Uterus (tissue), 4 donors: Measurements from ENCODE around the gene SPNS2. TPM values are rescaled to one million over a fixed set of nuclear protein-coding genes. Genes with fewer than 3 reads are reported as not detected.

Source experiments
- DNase-seq, 2 donors: peaks; one replicate each; pipeline ENCODE4 v3.0.0-alpha.2; 2019 to 2020
- H3K27ac ChIP-seq, 2 donors: fragments of 200-600 bp; sonication (generic); 1 replicate in 1 of 2; 2 replicates in 1 of 2; pipeline ENCODE4 v1.5.1; 2016 to 2018
- H3K27me3 ChIP-seq, 2 donors: fragments of 200-600 bp; sonication (generic); one replicate each; pipeline ENCODE4 v1.5.1; 2018 to 2019; ENCODE audit warnings: control low read depth in 1 of 2
- H3K36me3 ChIP-seq, 2 donors: fragments of 200-600 bp; sonication (generic); one replicate each; pipeline ENCODE4 v1.5.1; 2019; ENCODE audit warnings: control low read depth in 1 of 2
- H3K4me1 ChIP-seq, 2 donors: fragments of 200-600 bp; sonication (generic); one replicate each; pipeline ENCODE4 v1.5.1; 2018 to 2019; ENCODE audit warnings: control low read depth in 1 of 2
- H3K4me3 ChIP-seq, 2 donors: fragments of 200-600 bp; sonication (generic); 1 replicate in 1 of 2; 2 replicates in 1 of 2; pipeline ENCODE4 v1.5.1; 2018 to 2019; ENCODE audit warnings: mild to moderate bottlenecking in 1 of 2
- H3K9me3 ChIP-seq, 2 donors: fragments of 200-600 bp; sonication (generic); one replicate each; pipeline ENCODE4 v1.5.1; 2019; ENCODE audit warnings: control low read depth in 1 of 2
- POLR2A ChIP-seq, 2 donors: fragments of 450-650 bp; IDR thresholded peaks; one replicate each; pipeline ENCODE4 v1.6.1; 2016; ENCODE audit warnings: antibody characterized with exemption in 2 of 2, mild to moderate bottlenecking in 1 of 2, moderate library complexity in 1 of 2
- intact Hi-C: fragments of 100-400 bp; cut with DNase I; formaldehyde crosslinking; loops from one replicate; pipeline ENCODE4 v1.15.1; 2023; ENCODE audit warnings: low total_unique reads
- total RNA-seq, 4 donors: library from RNA; depleted of rRNA in 3 of 4; stranded (reverse); fragments of >200 nt in 3 of 4; gene quantifications; one replicate each; pipeline versions ENCODE4 v1.1.0 to v1.2.4, GENCODE V29; 2014 to 2023
- TF ChIP-seq, protein P1 (sequence below), 4 experiments: fragments of 200-600 bp in 2 of 4; fragments of 450-650 bp in 2 of 4; sonication (generic) in 2 of 4; IDR thresholded peaks; one replicate each; pipeline ENCODE4 v1.5.1; 2016 to 2019; ENCODE audit warnings: antibody characterized with exemption in 4 of 4, mild to moderate bottlenecking in 2 of 4, moderate library complexity in 1 of 4
- donor health status: DM: yes; HTN: yes; CAD: no.

SPNS2 gene
- total RNA-seq, 4 donors from 2014 or later, result 3.8 to 40.5 (median 13.6) TPM

DNA sequence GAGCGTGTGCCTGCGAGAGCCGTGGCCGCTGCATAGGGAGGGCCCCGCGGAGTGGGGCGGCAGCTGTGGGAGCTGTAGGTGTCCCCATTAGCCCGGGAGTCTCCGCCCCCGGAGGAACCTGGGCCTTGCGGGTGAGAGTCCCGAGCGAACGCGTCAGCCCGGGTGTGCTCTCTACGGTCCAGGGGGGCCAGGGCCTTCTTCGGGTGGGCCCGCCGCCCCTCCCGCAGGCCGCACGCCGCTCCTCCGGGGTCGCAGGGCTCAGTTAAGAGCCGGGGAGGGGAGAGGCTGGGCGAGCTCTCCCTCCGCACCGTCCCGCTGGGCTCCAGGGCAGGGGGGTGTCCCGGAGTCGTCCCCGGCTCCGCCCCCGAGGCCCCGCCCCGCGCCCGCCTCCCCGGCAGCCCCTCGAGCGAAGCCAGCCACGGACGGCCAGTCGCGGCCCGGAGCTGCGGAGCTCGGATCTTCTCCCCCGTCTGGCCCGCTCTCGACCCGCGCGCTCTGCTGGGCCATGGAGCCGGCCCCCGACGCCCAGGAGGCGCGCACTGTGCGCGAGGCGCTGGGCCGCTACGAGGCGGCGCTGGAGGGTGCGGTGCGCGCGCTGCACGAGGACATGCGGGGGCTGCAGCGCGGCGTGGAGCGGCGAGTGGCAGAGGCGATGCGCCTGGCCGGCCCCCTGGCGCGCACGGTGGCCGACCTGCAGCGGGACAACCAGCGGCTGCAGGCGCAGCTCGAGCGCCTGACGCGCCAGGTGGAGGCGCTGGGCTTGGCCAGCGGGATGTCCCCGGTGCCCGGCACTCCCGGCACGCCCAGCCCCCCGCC lies 85.6 kb downstream of the SPNS2 start, which contains the start of gene SMTNL2:
SMTNL2 (plus strand) TSS at position 429 of the 816 bp plus-strand sequence; CDS start at position 506, 77 bp downstream.
- Histone ChIP-seq H3K27me3 (no peaks in the 10 kb centered on the region), H3K27ac (peak within 1 kb of the TSS; percentile 12 to 40), H3K4me1 (peaks cover 0 to 14% of the 10 kb centered on the region in 2 donors), H3K9me3 (no peaks in the 10 kb centered on the region), H3K4me3 (peak within 1 kb of the TSS; percentile 34 to 40), H3K36me3 (no peaks in the 10 kb centered on the region)
- intact Hi-C loops, result no loop called here
- peak; percentile 8 to 45 for TF ChIP-seq POLR2A (IDR thresholded peaks at IDR 0.05)
- TF ChIP-seq, protein P1, sequence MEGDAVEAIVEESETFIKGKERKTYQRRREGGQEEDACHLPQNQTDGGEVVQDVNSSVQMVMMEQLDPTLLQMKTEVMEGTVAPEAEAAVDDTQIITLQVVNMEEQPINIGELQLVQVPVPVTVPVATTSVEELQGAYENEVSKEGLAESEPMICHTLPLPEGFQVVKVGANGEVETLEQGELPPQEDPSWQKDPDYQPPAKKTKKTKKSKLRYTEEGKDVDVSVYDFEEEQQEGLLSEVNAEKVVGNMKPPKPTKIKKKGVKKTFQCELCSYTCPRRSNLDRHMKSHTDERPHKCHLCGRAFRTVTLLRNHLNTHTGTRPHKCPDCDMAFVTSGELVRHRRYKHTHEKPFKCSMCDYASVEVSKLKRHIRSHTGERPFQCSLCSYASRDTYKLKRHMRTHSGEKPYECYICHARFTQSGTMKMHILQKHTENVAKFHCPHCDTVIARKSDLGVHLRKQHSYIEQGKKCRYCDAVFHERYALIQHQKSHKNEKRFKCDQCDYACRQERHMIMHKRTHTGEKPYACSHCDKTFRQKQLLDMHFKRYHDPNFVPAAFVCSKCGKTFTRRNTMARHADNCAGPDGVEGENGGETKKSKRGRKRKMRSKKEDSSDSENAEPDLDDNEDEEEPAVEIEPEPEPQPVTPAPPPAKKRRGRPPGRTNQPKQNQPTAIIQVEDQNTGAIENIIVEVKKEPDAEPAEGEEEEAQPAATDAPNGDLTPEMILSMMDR (IDR thresholded peaks at IDR 0.05), result peak in 1 of 4 experiments; percentile 27
- DNase-seq, result peak in 1 of 2 donors; percentile 55

DNA sequence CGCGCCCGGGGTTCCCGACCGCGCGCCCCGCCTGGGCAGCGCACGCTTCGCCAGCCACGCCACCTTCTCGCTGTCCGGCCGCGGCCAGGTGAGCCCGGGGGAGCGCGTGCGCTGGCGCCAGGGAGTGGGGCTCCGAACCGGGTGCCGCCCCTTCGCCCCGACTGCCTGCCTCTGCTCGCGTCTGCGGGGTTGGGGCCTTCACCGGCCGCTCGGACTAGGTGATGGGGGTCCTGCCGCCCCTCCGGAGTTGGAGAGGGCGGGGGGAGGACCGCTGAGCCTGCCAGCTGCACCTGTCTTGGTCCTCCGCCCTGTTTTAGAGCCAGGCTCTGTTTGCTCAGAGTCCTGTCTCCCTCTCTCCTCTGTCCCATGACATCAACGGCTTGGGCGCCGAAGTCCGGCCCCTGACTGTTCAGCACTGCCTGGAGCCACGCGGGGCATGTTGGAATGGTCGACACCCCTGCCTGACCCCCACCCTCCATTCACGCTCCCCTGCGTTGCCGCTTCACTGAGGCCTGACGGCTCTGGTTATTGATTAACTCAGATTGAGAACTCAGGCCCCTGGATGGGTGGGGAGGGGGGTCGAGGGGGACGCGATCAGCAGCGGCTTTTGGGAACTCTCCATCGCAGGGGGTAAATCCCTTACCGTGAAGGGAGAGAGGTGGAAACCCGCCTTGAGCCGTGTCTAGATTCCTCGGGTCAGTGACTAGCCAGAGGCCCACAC lies 86.4 kb downstream of the SPNS2 start:
- H3K27ac ChIP-seq, result peak overlapping the region; percentile 12 to 39
- TF ChIP-seq, protein P1 (IDR thresholded peaks at IDR 0.05), result no peak
- TF ChIP-seq POLR2A (IDR thresholded peaks at IDR 0.05), result no peak
- no peaks in the 10 kb centered on the region for H3K36me3 ChIP-seq
- peak overlapping the region in 1 of 2 donors; percentile 40 for H3K4me3 ChIP-seq
- no peak for DNase-seq
- H3K4me1 ChIP-seq, result peaks cover 0 to 14% of the 10 kb centered on the region in 2 donors
- H3K9me3 ChIP-seq, result no peaks in the 10 kb centered on the region
- intact Hi-C loops, result no loop called here
- no peaks in the 10 kb centered on the region for H3K27me3 ChIP-seq

DNA sequence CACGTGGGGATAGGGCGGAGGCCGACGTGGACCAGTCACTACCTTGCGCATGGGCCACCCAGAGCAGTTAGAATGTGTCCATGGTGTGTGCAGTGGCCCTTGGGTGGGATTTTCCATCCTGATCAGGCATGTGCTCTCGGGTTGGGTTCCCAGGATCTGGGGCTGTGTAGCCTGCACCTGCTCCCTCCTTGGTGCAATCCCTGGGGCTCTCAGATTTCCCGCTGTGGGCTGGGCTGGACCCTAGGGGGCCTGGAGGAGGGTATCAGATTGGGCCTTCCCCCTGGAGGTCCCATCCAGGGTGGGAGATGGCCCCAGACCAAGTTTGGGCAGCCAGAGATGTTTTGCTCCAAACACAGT lies 86.9 kb downstream of the SPNS2 start:
- H3K9me3 ChIP-seq, result no peaks in the 10 kb centered on the region
- DNase-seq, result no peak
- H3K4me3 ChIP-seq, result no peak overlapping the region
- H3K27me3 ChIP-seq, result no peaks in the 10 kb centered on the region
- H3K27ac ChIP-seq, result peak overlapping the region; percentile 37 to 39
- intact Hi-C loops, result no loop called here
- peaks cover 0 to 14% of the 10 kb centered on the region in 2 donors for H3K4me1 ChIP-seq
- TF ChIP-seq, protein P1 (IDR thresholded peaks at IDR 0.05), result no peak
- TF ChIP-seq POLR2A (IDR thresholded peaks at IDR 0.05), result no peak
- no peaks in the 10 kb centered on the region for H3K36me3 ChIP-seq

DNA sequence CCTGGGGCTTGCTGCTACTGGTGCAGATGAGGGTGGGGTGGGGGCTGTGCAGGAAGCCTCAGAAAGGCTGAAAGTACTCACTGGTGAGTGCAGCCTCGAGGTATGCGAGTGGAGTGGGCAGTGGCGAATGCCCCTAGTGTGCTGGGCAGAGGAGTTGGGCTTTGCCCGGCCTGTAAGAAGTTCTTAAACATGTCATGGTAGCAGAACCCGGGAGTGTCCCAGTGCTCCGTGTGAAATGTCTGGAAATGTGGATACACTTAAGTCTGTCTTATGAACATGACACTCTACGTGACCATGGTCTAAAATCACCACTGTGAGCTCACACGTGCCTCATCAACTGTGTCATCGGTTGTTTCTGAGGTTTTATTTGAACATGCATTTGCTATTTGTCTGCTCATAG lies 87.4 kb downstream of the SPNS2 start:
- peak overlapping the region in 1 of 2 donors; percentile 37 for H3K27ac ChIP-seq
- no peak overlapping the region for H3K4me3 ChIP-seq
- peaks cover 0 to 14% of the 10 kb centered on the region in 2 donors for H3K4me1 ChIP-seq

More for the DNA sequence above, 87.4 kb downstream of the SPNS2 start:
- no peak for DNase-seq
- H3K27me3 ChIP-seq, result no peaks in the 10 kb centered on the region
- no peaks in the 10 kb centered on the region for H3K36me3 ChIP-seq
- TF ChIP-seq, protein P1 (IDR thresholded peaks at IDR 0.05), result no peak
- no peak for TF ChIP-seq POLR2A (IDR thresholded peaks at IDR 0.05)
- intact Hi-C loops, result no loop called here
- no peaks in the 10 kb centered on the region for H3K9me3 ChIP-seq
